PC-9 (cell line): ENCODE data around the gene KRTAP12-2. TPM values are rescaled to one million over a fixed set of nuclear protein-coding genes. Genes with fewer than 3 reads are reported as not detected.

ENCODE experiments used
- BruUV-seq: library from RNA; stranded (reverse); fragments of 400-500 nt; replicated peaks from 2 replicates; lab custom pipeline; 2021; lab: Mats Ljungman, UMichigan
- CTCF ChIA-PET: fragments of 300-600 bp; sonication (Branson Sonifier 250); formaldehyde crosslinking; loops from one replicate; lab custom pipeline; 2022; ENCODE audit warnings: antibody characterized with exemption; lab: Charles Lee
- POLR2A ChIA-PET: fragments of 300-600 bp; sonication (Branson Sonifier 250); formaldehyde crosslinking; loops from one replicate; lab custom pipeline; 2022; ENCODE audit warnings: antibody characterized with exemption; ENCODE audit not compliant: unreplicated experiment; lab: Charles Lee
- DNase-seq, 2 experiments: peaks; one replicate each; pipeline versions ENCODE4 v3.0.0 to v3.0.0-alpha.2; 2015 to 2022; ENCODE audit warnings: mixed read lengths in 1 of 2
- H2AFZ ChIP-seq: fragments of 200-600 bp; sonication (generic); 2 replicates; pipeline ENCODE4 v1.8.1; 2017; ENCODE audit warnings: antibody characterized with exemption
- H3F3A ChIP-seq: fragments of 200-600 bp; sonication (generic); 2 replicates; pipeline ENCODE4 v1.8.1; 2017; ENCODE audit warnings: antibody characterized with exemption, mild to moderate bottlenecking, low read depth; ENCODE audit not compliant: insufficient read depth
- H3K27ac ChIP-seq: fragments of 200-600 bp; sonication (generic); 2 replicates; pipeline ENCODE4 v1.6.1; 2016; ENCODE audit warnings: mixed run types
- H3K27me3 ChIP-seq: fragments of 200-600 bp; sonication (generic); 2 replicates; pipeline ENCODE4 v1.6.1; 2016; ENCODE audit warnings: low read depth, mixed run types; ENCODE audit not compliant: insufficient read depth
- H3K36me3 ChIP-seq: fragments of 200-600 bp; sonication (generic); 2 replicates; pipeline ENCODE4 v1.6.1; 2016; ENCODE audit warnings: low read depth, mixed run types
- H3K4me1 ChIP-seq: fragments of 200-600 bp; sonication (generic); replicated peaks from 2 replicates; pipeline ENCODE4 v1.6.1; 2016; ENCODE audit warnings: mixed run types; ENCODE audit not compliant: insufficient read depth
- H3K4me2 ChIP-seq: fragments of 200-600 bp; sonication (generic); 2 replicates; pipeline ENCODE4 v1.6.1; 2017; ENCODE audit warnings: mixed run types
- H3K4me3 ChIP-seq: fragments of 200-600 bp; sonication (generic); 2 replicates; pipeline ENCODE4 v1.6.1; 2016; ENCODE audit warnings: mixed run types
- H3K79me2 ChIP-seq: fragments of 200-600 bp; sonication (generic); 2 replicates; pipeline ENCODE4 v1.6.1; 2017; ENCODE audit warnings: low read depth, mixed run types
- H3K9me2 ChIP-seq: fragments of 200-600 bp; sonication (generic); 2 replicates; pipeline ENCODE4 v1.8.1; 2017; ENCODE audit warnings: mild to moderate bottlenecking; ENCODE audit not compliant: insufficient read depth
- H3K9me3 ChIP-seq: fragments of 200-600 bp; sonication (generic); 2 replicates; pipeline ENCODE4 v1.8.1; 2016; ENCODE audit warnings: low read depth; ENCODE audit not compliant: insufficient read depth
- H4K20me1 ChIP-seq: fragments of 200-600 bp; sonication (generic); 2 replicates; pipeline ENCODE4 v1.8.1; 2017; ENCODE audit not compliant: insufficient read depth
- EZH2 ChIP-seq: fragments of 200-600 bp; sonication (generic); IDR thresholded peaks from 2 replicates; pipeline ENCODE4 v1.8.0; 2017; ENCODE audit warnings: antibody characterized with exemption, low read depth
- intact Hi-C: fragments of 100-400 bp; cut with micrococcal nuclease; formaldehyde crosslinking; loops from one replicate; pipeline ENCODE4 v1.10.0; 2022; ENCODE audit not compliant: unreplicated experiment
- total RNA-seq: library from RNA; stranded (reverse); gene quantifications from 2 replicates; pipeline ENCODE4 v1.2.3, GENCODE V29; 2021
- TF ChIP-seq, protein P1 (sequence below): fragments of 200-600 bp; sonication (generic); conservative IDR thresholded peaks from 2 replicates; pipeline ENCODE4 v1.6.1; 2017; ENCODE audit warnings: mixed run types, antibody characterized with exemption, mild to moderate bottlenecking, moderate library complexity

Gene KRTAP12-2
- total RNA-seq, 1 experiment from 2014 or later, result not detected

GRCh38 chr21:44684483-44684882 is 17.8 kb upstream of the KRTAP12-2 start:
- TF ChIP-seq, protein P1, sequence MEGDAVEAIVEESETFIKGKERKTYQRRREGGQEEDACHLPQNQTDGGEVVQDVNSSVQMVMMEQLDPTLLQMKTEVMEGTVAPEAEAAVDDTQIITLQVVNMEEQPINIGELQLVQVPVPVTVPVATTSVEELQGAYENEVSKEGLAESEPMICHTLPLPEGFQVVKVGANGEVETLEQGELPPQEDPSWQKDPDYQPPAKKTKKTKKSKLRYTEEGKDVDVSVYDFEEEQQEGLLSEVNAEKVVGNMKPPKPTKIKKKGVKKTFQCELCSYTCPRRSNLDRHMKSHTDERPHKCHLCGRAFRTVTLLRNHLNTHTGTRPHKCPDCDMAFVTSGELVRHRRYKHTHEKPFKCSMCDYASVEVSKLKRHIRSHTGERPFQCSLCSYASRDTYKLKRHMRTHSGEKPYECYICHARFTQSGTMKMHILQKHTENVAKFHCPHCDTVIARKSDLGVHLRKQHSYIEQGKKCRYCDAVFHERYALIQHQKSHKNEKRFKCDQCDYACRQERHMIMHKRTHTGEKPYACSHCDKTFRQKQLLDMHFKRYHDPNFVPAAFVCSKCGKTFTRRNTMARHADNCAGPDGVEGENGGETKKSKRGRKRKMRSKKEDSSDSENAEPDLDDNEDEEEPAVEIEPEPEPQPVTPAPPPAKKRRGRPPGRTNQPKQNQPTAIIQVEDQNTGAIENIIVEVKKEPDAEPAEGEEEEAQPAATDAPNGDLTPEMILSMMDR, result no peak
- no peak for TF ChIP-seq EZH2

GRCh38 chr21:44684077-44684476 is 17.4 kb upstream of the KRTAP12-2 start:
- intact Hi-C loops, result no loop called here
- H4K20me1 ChIP-seq, result no peaks in the 10 kb centered on the region
- CTCF ChIA-PET, result no interaction called here
- no peaks in the 10 kb centered on the region for H3F3A ChIP-seq
- H2AFZ ChIP-seq, result no peak overlapping the region
- H3K9me3 ChIP-seq, result no peaks in the 10 kb centered on the region
- H3K4me2 ChIP-seq, result no peak overlapping the region
- H3K9me2 ChIP-seq, result no peaks in the 10 kb centered on the region
- POLR2A ChIA-PET, result no interaction called here
- DNase-seq, result no peak
- no peak for TF ChIP-seq EZH2
- TF ChIP-seq, protein P1, result no peak
- H3K79me2 ChIP-seq, result no peaks in the 10 kb centered on the region
- no TSS peak for BruUV-seq
- no peaks in the 10 kb centered on the region for H3K4me1 ChIP-seq
- H3K27me3 ChIP-seq, result peaks cover 91% of the 10 kb centered on the region
- no peak overlapping the region for H3K4me3 ChIP-seq
- no peaks in the 10 kb centered on the region for H3K36me3 ChIP-seq
- no peak overlapping the region for H3K27ac ChIP-seq

More at GRCh38 chr21:44684483-44684882, 17.8 kb upstream of the KRTAP12-2 start:
- Histone ChIP-seq H3F3A (no peaks in the 10 kb centered on the region), H3K27me3 (peaks cover 92% of the 10 kb centered on the region), H2AFZ (no peak overlapping the region), H3K9me2 (no peaks in the 10 kb centered on the region), H3K9me3 (no peaks in the 10 kb centered on the region), H4K20me1 (no peaks in the 10 kb centered on the region), H3K4me3 (no peak overlapping the region), H3K4me2 (no peak overlapping the region), H3K36me3 (no peaks in the 10 kb centered on the region), H3K27ac (no peak overlapping the region), H3K4me1 (no peaks in the 10 kb centered on the region), H3K79me2 (no peaks in the 10 kb centered on the region)
- intact Hi-C loops, result no loop called here
- ChIA-PET CTCF (no interaction called here), POLR2A (no interaction called here)
- no peak for DNase-seq
- BruUV-seq, result no TSS peak

- no peak overlapping the region for H3K27ac ChIP-seq
- no peak for TF ChIP-seq EZH2
- TF ChIP-seq, protein P1, result no peak
- no peak overlapping the region for H2AFZ ChIP-seq
- BruUV-seq, result no TSS peak
- H3K79me2 ChIP-seq, result no peaks in the 10 kb centered on the region
- H3F3A ChIP-seq, result no peaks in the 10 kb centered on the region
- no peaks in the 10 kb centered on the region for H3K9me3 ChIP-seq
- peaks cover 87% of the 10 kb centered on the region for H3K27me3 ChIP-seq
- CTCF ChIA-PET, result interaction anchor here (0.5 kb wide), 1 partner anchor 16 kb away, joined by 6 read pairs; no protein-coding TSS in a partner anchor
- H3K9me2 ChIP-seq, result no peaks in the 10 kb centered on the region
- intact Hi-C loops, result no loop called here
- H4K20me1 ChIP-seq, result no peaks in the 10 kb centered on the region
- POLR2A ChIA-PET, result no interaction called here
- H3K4me1 ChIP-seq, result no peaks in the 10 kb centered on the region
- DNase-seq, result no peak
- no peak overlapping the region for H3K4me3 ChIP-seq
- no peaks in the 10 kb centered on the region for H3K36me3 ChIP-seq
- H3K4me2 ChIP-seq, result no peak overlapping the region
Measured at GRCh38 chr21:44682580-44683151, 15.9 kb upstream of the KRTAP12-2 start.
